Central memory CD4-positive, alpha-beta T cell (primary cell): Measurements from ENCODE around the gene BRSK2.

Source experiments
- DNase-seq: peaks from one replicate; pipeline ENCODE4 v3.0.0; 2022

BRSK2 gene

GRCh38 chr11:1484061-1484671 is 94.4 kb downstream of the BRSK2 start:
- no peak for DNase-seq

GRCh38 chr11:1484695-1485503 is 95.2 kb downstream of the BRSK2 start:
- no peak for DNase-seq

- DNase-seq = no peak
Observed at GRCh38 chr11:1485504-1485885, 95.8 kb downstream of the BRSK2 start.

GRCh38 chr11:1486054-1486825 is 96.5 kb downstream of the BRSK2 start, which contains the start of gene MOB2:
MOB2 (minus strand) TSS chr11:1486779; CDS start chr11:1486556, 223 bp downstream.
- DNase-seq = peak; percentile 21

GRCh38 chr11:1487091-1487850 is 97.5 kb downstream of the BRSK2 start:
- DNase-seq = no peak

- DNase-seq = no peak
Observed at GRCh38 chr11:1487851-1488574, 98.3 kb downstream of the BRSK2 start.

- DNase-seq = no peak
Observed at GRCh38 chr11:1488575-1489180, 98.9 kb downstream of the BRSK2 start.

- no peak for DNase-seq
Observed at GRCh38 chr11:1490651-1491050, 100.9 kb downstream of the BRSK2 start.

- DNase-seq = no peak
Observed at GRCh38 chr11:1491379-1491778, 101.6 kb downstream of the BRSK2 start.

- no peak for DNase-seq
Observed at GRCh38 chr11:1493650-1494244, 104.0 kb downstream of the BRSK2 start.

GRCh38 chr11:1494650-1495049 is 104.9 kb downstream of the BRSK2 start:
- no peak for DNase-seq

GRCh38 chr11:1496091-1496760 is 106.5 kb downstream of the BRSK2 start:
- DNase-seq = no peak

GRCh38 chr11:1496761-1497095 is 107.0 kb downstream of the BRSK2 start:
- DNase-seq = no peak

- no peak for DNase-seq
Observed at GRCh38 chr11:1497600-1497999, 107.9 kb downstream of the BRSK2 start.

GRCh38 chr11:1498262-1498661 is 108.5 kb downstream of the BRSK2 start:
- DNase-seq = no peak

GRCh38 chr11:1499261-1499890 is 109.6 kb downstream of the BRSK2 start:
- DNase-seq = no peak

- no peak for DNase-seq
Observed at GRCh38 chr11:1499899-1500298, 110.2 kb downstream of the BRSK2 start.

GRCh38 chr11:1500466-1501420 is 111.0 kb downstream of the BRSK2 start:
- no peak for DNase-seq
